22Rv1 (cell line): ENCODE results near the gene BCAS1.

Source experiments
- CTCF ChIP-seq: fragments of 450-650 bp; IDR thresholded peaks from 2 replicates; pipeline ENCODE4 v1.5.1; 2017; ENCODE audit warnings: mild to moderate bottlenecking
- ZFX ChIP-seq: fragments of 450-650 bp; IDR thresholded peaks from 2 replicates; pipeline ENCODE4 v1.6.1; 2017; ENCODE audit warnings: antibody characterized with exemption, borderline replicate concordance

GRCh38 chr20:53917145-53918019 lies 153.0 kb downstream of the BCAS1 start:
- no peak for TF ChIP-seq CTCF
- no peak for TF ChIP-seq ZFX
